SK-N-SH (cell line): ENCODE data around the gene UST.

Experiments
- CTCF ChIP-seq: fragments of 200-600 bp; sonication (generic); IDR thresholded peaks from 2 replicates; pipeline ENCODE4 v1.6.1; 2017; ENCODE audit warnings: antibody characterized with exemption, mild to moderate bottlenecking, moderate library complexity
- GABPA ChIP-seq: IDR thresholded peaks from 2 replicates; pipeline ENCODE4 v1.4.0; 2012; ENCODE audit warnings: low read depth, mild to moderate bottlenecking
- REST ChIP-seq: IDR thresholded peaks from 2 replicates; pipeline ENCODE4 v1.6.1; 2012; ENCODE audit warnings: mild to moderate bottlenecking, low read depth, low read length, moderate library complexity
- TAF1 ChIP-seq: IDR thresholded peaks from 2 replicates; pipeline ENCODE4 v1.6.1; 2012; ENCODE audit warnings: low read depth, mild to moderate bottlenecking, low read length, moderate library complexity, borderline replicate concordance

- TF ChIP-seq CTCF, result no peak
- TF ChIP-seq REST, result no peak
- no peak for TF ChIP-seq GABPA
- TF ChIP-seq TAF1, result no peak
Measured at GRCh38 chr6:148987982-148988381, 241.2 kb downstream of the UST start.
